CD4-positive, alpha-beta memory T cell (primary cell): ENCODE data around the gene DCP1B. TPM values are rescaled to one million over a fixed set of nuclear protein-coding genes. Genes with fewer than 3 reads are reported as not detected.

Experiments
- CTCF ChIA-PET: fragments of 350-600 bp; sonication (Branson Sonifier 250); formaldehyde crosslinking; loops from one replicate; lab custom pipeline; 2021; ENCODE audit warnings: inconsistent platforms; ENCODE audit not compliant: partially characterized antibody; lab: Charles Lee
- POLR2A ChIA-PET: fragments of 350-600 bp; sonication (Branson Sonifier 250); formaldehyde crosslinking; loops from one replicate; lab custom pipeline; 2021; ENCODE audit not compliant: partially characterized antibody; lab: Charles Lee
- DNase-seq, 5 donors: peaks; one replicate each; pipeline versions ENCODE4 v3.0.0 to v3.0.0-alpha.2; 2020 to 2022; ENCODE audit warnings: mixed read lengths in 1 of 5
- H3K27ac ChIP-seq: one replicate; pipeline ENCODE4 v1.7.0; 2013; ENCODE audit warnings: low read depth, low read length
- H3K27me3 ChIP-seq: 2 replicates; pipeline ENCODE4 v1.7.0; 2013; ENCODE audit warnings: mild to moderate bottlenecking, low read length, moderate library complexity; ENCODE audit not compliant: insufficient read depth
- H3K36me3 ChIP-seq: 2 replicates; pipeline ENCODE4 v1.7.0; 2013; ENCODE audit warnings: mild to moderate bottlenecking, low read length, moderate library complexity; ENCODE audit not compliant: insufficient read depth
- H3K4me1 ChIP-seq: 2 replicates; pipeline ENCODE4 v1.7.0; 2013; ENCODE audit warnings: mild to moderate bottlenecking, low read length, moderate library complexity; ENCODE audit not compliant: insufficient read depth
- H3K4me3 ChIP-seq, 2 donors: one replicate each; pipeline ENCODE4 v1.7.0; 2013; ENCODE audit warnings: low read length in 2 of 2, mild to moderate bottlenecking in 1 of 2
- H3K9me3 ChIP-seq, 2 donors: one replicate each; pipeline ENCODE4 v1.7.0; 2013; ENCODE audit warnings: low read length in 2 of 2, control low read depth in 1 of 2; ENCODE audit not compliant: control insufficient read depth in 1 of 2
- H3K27ac Mint-ChIP-seq, 7 donors: one replicate each; pipeline ENCODE4 v1.8.0; 2020 to 2021; ENCODE audit warnings: mixed read lengths in 7 of 7, mild to moderate bottlenecking in 6 of 7, inconsistent platforms in 3 of 7, moderate library complexity in 3 of 7
- H3K27me3 Mint-ChIP-seq, 2 donors: one replicate each; pipeline ENCODE4 v1.8.0; 2020 to 2021; ENCODE audit warnings: mixed read lengths in 2 of 2
- H3K36me3 Mint-ChIP-seq, 2 donors: one replicate each; pipeline ENCODE4 v1.8.0; 2020 to 2021; ENCODE audit warnings: mixed read lengths in 2 of 2, inconsistent platforms in 1 of 2, mild to moderate bottlenecking in 1 of 2
- H3K4me1 Mint-ChIP-seq, 4 donors: one replicate each; pipeline ENCODE4 v1.8.0; 2020 to 2021; ENCODE audit warnings: mixed read lengths in 4 of 4, mild to moderate bottlenecking in 1 of 4
- H3K4me3 Mint-ChIP-seq, 8 donors: one replicate each; pipeline ENCODE4 v1.8.0; 2020 to 2021; ENCODE audit warnings: mixed read lengths in 8 of 8, mild to moderate bottlenecking in 7 of 8, moderate library complexity in 6 of 8, inconsistent platforms in 3 of 8
- H3K9me3 Mint-ChIP-seq, 8 donors: one replicate each; pipeline ENCODE4 v1.8.0; 2020 to 2021; ENCODE audit warnings: mixed read lengths in 8 of 8, mild to moderate bottlenecking in 5 of 8, inconsistent platforms in 3 of 8, moderate library complexity in 1 of 8
- intact Hi-C: fragments of 100-400 bp; cut with micrococcal nuclease; formaldehyde crosslinking; loops from one replicate; pipeline ENCODE4 v1.15.1; 2023
- polyA plus RNA-seq, 2 donors: library from polyadenylated mRNA; unstranded; fragments of 300-500 nt; fragmentation: Illumina TruSeq; gene quantifications; one replicate each; pipeline ENCODE4 v1.2.3, GENCODE V29; 2021
- total RNA-seq, 2 experiments: library from RNA; stranded (reverse); gene quantifications; one replicate each; pipeline ENCODE4 v1.2.3, GENCODE V29; 2021

Gene DCP1B
- total and polyA plus RNA-seq, 4 experiments from 2014 or later = 16.2 to 29.2 (median 26.2) TPM

- POLR2A ChIA-PET = no interaction called here
- Histone ChIP-seq H3K9me3 (no peaks in the 10 kb centered on the region), H3K4me1 (no peaks in the 10 kb centered on the region), H3K27me3 (no peaks in the 10 kb centered on the region), H3K27ac (no peak overlapping the region), H3K4me3 (no peak overlapping the region), H3K36me3 (no peaks in the 10 kb centered on the region)
- no peak for DNase-seq
- Mint-ChIP-seq H3K36me3 (peaks cover 7 to 18% of the 10 kb centered on the region in 2 donors), H3K27me3 (no peaks in the 10 kb centered on the region), H3K9me3 (no peaks in the 10 kb centered on the region), H3K4me3 (no peak overlapping the region), H3K27ac (no peak overlapping the region), H3K4me1 (peaks cover 0 to 10% (median 5%) of the 10 kb centered on the region in 4 donors)
- CTCF ChIA-PET = no interaction called here
- intact Hi-C loops = no loop called here
Observed at GRCh38 chr12:1977588-1977987, 26.7 kb downstream of the DCP1B start.

- H3K4me3 Mint-ChIP-seq = no peak overlapping the region
- CTCF ChIA-PET = no interaction called here
- Histone ChIP-seq H3K9me3 (no peaks in the 10 kb centered on the region), H3K4me1 (no peaks in the 10 kb centered on the region), H3K36me3 (no peaks in the 10 kb centered on the region), H3K27me3 (no peaks in the 10 kb centered on the region), H3K4me3 (no peak overlapping the region), H3K27ac (no peak overlapping the region)
- POLR2A ChIA-PET = interaction anchor here (0.6 kb wide), 1 partner anchor 14 kb away, joined by 3 read pairs; no protein-coding TSS in a partner anchor
- H3K9me3 Mint-ChIP-seq = no peaks in the 10 kb centered on the region
- H3K36me3 Mint-ChIP-seq = peaks cover 9 to 20% of the 10 kb centered on the region in 2 donors
- no peaks in the 10 kb centered on the region for H3K27me3 Mint-ChIP-seq
- no peak overlapping the region for H3K27ac Mint-ChIP-seq
- no peak for DNase-seq
- peaks cover 0 to 10% (median 6%) of the 10 kb centered on the region in 4 donors for H3K4me1 Mint-ChIP-seq
- intact Hi-C loops = no loop called here
Observed at GRCh38 chr12:1977109-1977508, 27.1 kb downstream of the DCP1B start.

- CTCF ChIA-PET = interaction anchor here (1.4 to 1.7 kb wide), 2 partner anchors 35 to 58 kb away, joined by 3 to 10 read pairs; no protein-coding TSS in a partner anchor
- Histone ChIP-seq H3K36me3 (no peaks in the 10 kb centered on the region), H3K27me3 (no peaks in the 10 kb centered on the region), H3K9me3 (no peaks in the 10 kb centered on the region), H3K4me3 (no peak overlapping the region), H3K4me1 (no peaks in the 10 kb centered on the region), H3K27ac (no peak overlapping the region)
- H3K27ac Mint-ChIP-seq = no peak overlapping the region
- H3K27me3 Mint-ChIP-seq = no peaks in the 10 kb centered on the region
- peaks cover 0 to 14% (median 9%) of the 10 kb centered on the region in 4 donors for H3K4me1 Mint-ChIP-seq
- DNase-seq = no peak
- no peaks in the 10 kb centered on the region for H3K9me3 Mint-ChIP-seq
- intact Hi-C loops = no loop called here
- no peak overlapping the region for H3K4me3 Mint-ChIP-seq
- peaks cover 8 to 27% of the 10 kb centered on the region in 2 donors for H3K36me3 Mint-ChIP-seq
- POLR2A ChIA-PET = no interaction called here
Observed at GRCh38 chr12:1974812-1975211, 29.4 kb downstream of the DCP1B start.

- Histone ChIP-seq H3K4me3 (no peak overlapping the region), H3K4me1 (no peaks in the 10 kb centered on the region), H3K27me3 (no peaks in the 10 kb centered on the region), H3K27ac (no peak overlapping the region), H3K9me3 (no peaks in the 10 kb centered on the region), H3K36me3 (no peaks in the 10 kb centered on the region)
- DNase-seq = no peak
- ChIA-PET CTCF (no interaction called here), POLR2A (interaction anchor here (0.6 kb wide), 1 partner anchor 32 kb away, joined by 3 read pairs; no protein-coding TSS in a partner anchor)
- no peak overlapping the region for H3K27ac Mint-ChIP-seq
- H3K9me3 Mint-ChIP-seq = no peaks in the 10 kb centered on the region
- intact Hi-C loops = no loop called here
- no peak overlapping the region for H3K4me3 Mint-ChIP-seq
- H3K4me1 Mint-ChIP-seq = peaks cover 0 to 14% (median 8%) of the 10 kb centered on the region in 4 donors
- no peaks in the 10 kb centered on the region for H3K27me3 Mint-ChIP-seq
- H3K36me3 Mint-ChIP-seq = peaks cover 16 to 27% of the 10 kb centered on the region in 2 donors
Observed at GRCh38 chr12:1972856-1973317, 31.4 kb downstream of the DCP1B start.

GRCh38 chr12:1972260-1972659 lies 32.0 kb downstream of the DCP1B start:
- intact Hi-C loops = no loop called here
- CTCF ChIA-PET = no interaction called here
- peak overlapping the region in 1 of 7 donors; percentile 42 for H3K27ac Mint-ChIP-seq

GRCh38 chr12:1970331-1970900 lies 33.8 kb downstream of the DCP1B start:
- peaks cover 32 to 42% of the 10 kb centered on the region in 2 donors for H3K36me3 Mint-ChIP-seq
- CTCF ChIA-PET = no interaction called here
- no peak for DNase-seq

More at GRCh38 chr12:1972260-1972659, 32.0 kb downstream of the DCP1B start:
- Mint-ChIP-seq H3K27me3 (no peaks in the 10 kb centered on the region), H3K9me3 (no peaks in the 10 kb centered on the region), H3K4me3 (no peak overlapping the region), H3K36me3 (peaks cover 14 to 27% of the 10 kb centered on the region in 2 donors), H3K4me1 (peaks cover 0 to 14% (median 8%) of the 10 kb centered on the region in 4 donors)
- no peaks in the 10 kb centered on the region for H3K27me3 ChIP-seq
- no peaks in the 10 kb centered on the region for H3K4me1 ChIP-seq
- H3K36me3 ChIP-seq = no peaks in the 10 kb centered on the region
- H3K27ac ChIP-seq = no peak overlapping the region
- no peaks in the 10 kb centered on the region for H3K9me3 ChIP-seq
- DNase-seq = no peak
- no peak overlapping the region for H3K4me3 ChIP-seq
- POLR2A ChIA-PET = interaction anchor here (0.6 kb wide), 1 partner anchor 33 kb away, joined by 3 read pairs; no protein-coding TSS in a partner anchor

GRCh38 chr12:1966561-1967226 lies 37.6 kb downstream of the DCP1B start:
- Histone ChIP-seq H3K36me3 (peaks cover 24% of the 10 kb centered on the region), H3K9me3 (no peaks in the 10 kb centered on the region), H3K4me3 (no peak overlapping the region), H3K27me3 (no peaks in the 10 kb centered on the region), H3K4me1 (no peaks in the 10 kb centered on the region), H3K27ac (no peak overlapping the region)
- Mint-ChIP-seq H3K9me3 (no peaks in the 10 kb centered on the region), H3K27me3 (no peaks in the 10 kb centered on the region), H3K27ac (peak overlapping the region in 2 of 7 donors; percentile 12 to 79), H3K4me1 (peaks cover 0 to 10% (median 3%) of the 10 kb centered on the region in 4 donors), H3K4me3 (no peak overlapping the region), H3K36me3 (peaks cover 47 to 50% of the 10 kb centered on the region in 2 donors)
- CTCF ChIA-PET = interaction anchor here (1.2 to 3.6 kb wide), 3 partner anchors 10 to 26 kb away, joined by 3 to 14 read pairs (median 5); no protein-coding TSS in a partner anchor
- POLR2A ChIA-PET = interaction anchor here (1.4 kb wide), 1 partner anchor 28 kb away, joined by 3 read pairs; no protein-coding TSS in a partner anchor
- no peak for DNase-seq
- intact Hi-C loops = no loop called here

More at GRCh38 chr12:1970331-1970900, 33.8 kb downstream of the DCP1B start:
- intact Hi-C loops = no loop called here
- no peaks in the 10 kb centered on the region for H3K4me1 ChIP-seq
- H3K4me3 Mint-ChIP-seq = no peak overlapping the region
- no peaks in the 10 kb centered on the region for H3K27me3 ChIP-seq
- H3K9me3 Mint-ChIP-seq = no peaks in the 10 kb centered on the region
- no peaks in the 10 kb centered on the region for H3K9me3 ChIP-seq
- no peak overlapping the region for H3K27ac ChIP-seq
- no peaks in the 10 kb centered on the region for H3K27me3 Mint-ChIP-seq
- POLR2A ChIA-PET = no interaction called here
- H3K4me3 ChIP-seq = no peak overlapping the region
- H3K4me1 Mint-ChIP-seq = peaks cover 0 to 8% (median 5%) of the 10 kb centered on the region in 4 donors
- H3K36me3 ChIP-seq = peaks cover 10% of the 10 kb centered on the region
- H3K27ac Mint-ChIP-seq = peak overlapping the region in 1 of 7 donors; percentile 43
